ENCODE data around the gene ROCK1. TPM values are rescaled to one million over a fixed set of nuclear protein-coding genes. Genes with fewer than 3 reads are reported as not detected.

The ROCK1 gene
- total RNA-seq, 1 experiment from 2014 or later, result 50.3 TPM

DNA sequence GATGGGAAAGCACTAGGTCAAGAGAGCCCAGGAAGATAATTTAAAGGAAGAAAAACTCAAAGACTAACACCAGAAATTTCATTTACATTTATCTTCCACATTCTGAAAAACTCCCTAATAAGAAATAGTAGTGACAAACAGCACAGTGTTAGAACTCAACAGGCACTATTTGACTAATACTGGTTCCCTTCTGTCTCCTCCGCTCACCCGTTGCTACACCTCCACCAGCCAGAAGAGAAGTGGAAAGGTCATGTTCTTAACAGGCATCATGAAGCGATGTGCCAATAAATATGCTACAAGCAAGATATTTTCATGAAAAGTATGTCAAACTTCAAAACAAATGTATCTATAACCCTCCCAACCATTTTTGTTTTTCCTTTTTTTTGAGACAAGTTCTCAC, 5.7 kb downstream of the ROCK1 start:
- ChIA-PET POLR2A (no interaction called here), CTCF (no interaction called here)
- Mint-ChIP-seq H3K4me1 (ENCODE audit: low read depth, unreplicated experiment) (peaks cover 16% of the 10 kb centered on the region), H3K9me3 (ENCODE audit: unreplicated experiment) (no peaks in the 10 kb centered on the region), H3K36me3 (ENCODE audit: insufficient read depth, unreplicated experiment) (no peaks in the 10 kb centered on the region), H3K4me3 (ENCODE audit: unreplicated experiment) (no peak overlapping the region), H3K27ac (ENCODE audit: unreplicated experiment) (no peak overlapping the region), H3K27me3 (ENCODE audit: insufficient read depth, unreplicated experiment) (no peaks in the 10 kb centered on the region)
- BruUV-seq (replicated peaks), result no TSS peak
- DNase-seq, result no peak
- intact Hi-C loops (cut with micrococcal nuclease; ENCODE audit: unreplicated experiment), result no loop called here
- Histone ChIP-seq H3K9me3 (no peaks in the 10 kb centered on the region), H3K4me3 (ENCODE audit: low read depth, low read length) (no peak overlapping the region), H3K36me3 (ENCODE audit: control insufficient read depth, insufficient read depth, low read length) (no peaks in the 10 kb centered on the region), H3K4me1 (no peaks in the 10 kb centered on the region; the same call in 1 of the 2 replicates), H3K27me3 (replicated peaks; ENCODE audit: control insufficient read depth, insufficient read depth, low read length) (no peaks in the 10 kb centered on the region)
- TF ChIP-seq CTCF (IDR thresholded peaks at IDR 0.05; ENCODE audit: insufficient read depth in 1 of 2, low read depth in 1 of 2, low read length in 1 of 2, severe bottlenecking in 1 of 2, unreplicated experiment in 1 of 2), result no peak

- DNase-seq, result no peak
- no peak overlapping the region for H3K4me3 Mint-ChIP-seq (ENCODE audit: unreplicated experiment)
- H3K27me3 Mint-ChIP-seq (ENCODE audit: insufficient read depth, unreplicated experiment), result no peaks in the 10 kb centered on the region
- Histone ChIP-seq H3K4me3 (ENCODE audit: low read depth, low read length) (no peak overlapping the region), H3K9me3 (no peaks in the 10 kb centered on the region), H3K4me1 (no peaks in the 10 kb centered on the region), H3K36me3 (ENCODE audit: control insufficient read depth, insufficient read depth, low read length) (no peaks in the 10 kb centered on the region), H3K27me3 (replicated peaks; ENCODE audit: control insufficient read depth, insufficient read depth, low read length) (no peaks in the 10 kb centered on the region)
- no peak overlapping the region for H3K27ac Mint-ChIP-seq (ENCODE audit: unreplicated experiment)
- POLR2A ChIA-PET, result no interaction called here
- no peaks in the 10 kb centered on the region for H3K9me3 Mint-ChIP-seq (ENCODE audit: unreplicated experiment)
- peaks cover 28% of the 10 kb centered on the region for H3K4me1 Mint-ChIP-seq (ENCODE audit: low read depth, unreplicated experiment)
- H3K36me3 Mint-ChIP-seq (ENCODE audit: insufficient read depth, unreplicated experiment), result no peaks in the 10 kb centered on the region
- BruUV-seq (replicated peaks), result no TSS peak
- TF ChIP-seq CTCF (IDR thresholded peaks at IDR 0.05; ENCODE audit: insufficient read depth in 1 of 2, low read depth in 1 of 2, low read length in 1 of 2, severe bottlenecking in 1 of 2, unreplicated experiment in 1 of 2), result no peak
- CTCF ChIA-PET, result no interaction called here
- intact Hi-C loops (cut with micrococcal nuclease; ENCODE audit: unreplicated experiment), result no loop called here
Observed at GRCh38 chr18:21101172-21101571, 10.4 kb downstream of the ROCK1 start.

DNA sequence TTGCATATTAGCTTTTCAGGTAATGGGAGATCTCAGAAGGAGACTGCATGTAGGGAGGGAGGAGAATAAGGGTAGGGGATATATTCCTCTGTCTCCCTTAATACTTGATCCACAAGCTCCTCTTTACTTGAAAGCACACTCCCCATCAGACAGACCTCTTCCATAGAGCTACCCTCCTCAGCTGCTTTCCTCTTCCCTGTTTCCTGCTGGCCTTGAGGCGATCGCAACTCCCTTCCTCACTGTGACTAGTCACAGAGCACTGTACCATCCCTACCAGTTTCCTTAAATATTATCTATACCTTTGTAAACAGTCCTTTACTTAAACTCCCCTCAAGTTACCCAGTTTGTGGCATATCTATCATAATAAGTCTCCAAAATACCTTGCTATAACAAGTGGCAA, 10.9 kb downstream of the ROCK1 start:
- ChIA-PET POLR2A (no interaction called here), CTCF (no interaction called here)
- Mint-ChIP-seq H3K4me3 (ENCODE audit: unreplicated experiment) (no peak overlapping the region), H3K27ac (ENCODE audit: unreplicated experiment) (no peak overlapping the region), H3K4me1 (ENCODE audit: low read depth, unreplicated experiment) (peaks cover 23% of the 10 kb centered on the region), H3K36me3 (ENCODE audit: insufficient read depth, unreplicated experiment) (no peaks in the 10 kb centered on the region), H3K9me3 (ENCODE audit: unreplicated experiment) (peaks cover under 1% of the 10 kb centered on the region), H3K27me3 (ENCODE audit: insufficient read depth, unreplicated experiment) (no peaks in the 10 kb centered on the region)
- BruUV-seq (replicated peaks), result no TSS peak
- DNase-seq, result no peak
- Histone ChIP-seq H3K27me3 (replicated peaks; ENCODE audit: control insufficient read depth, insufficient read depth, low read length) (no peaks in the 10 kb centered on the region), H3K36me3 (ENCODE audit: control insufficient read depth, insufficient read depth, low read length) (no peaks in the 10 kb centered on the region), H3K9me3 (no peaks in the 10 kb centered on the region), H3K4me1 (no peaks in the 10 kb centered on the region), H3K4me3 (ENCODE audit: low read depth, low read length) (no peak overlapping the region)
- intact Hi-C loops (cut with micrococcal nuclease; ENCODE audit: unreplicated experiment), result no loop called here
- no peak for TF ChIP-seq CTCF (IDR thresholded peaks at IDR 0.05; ENCODE audit: insufficient read depth in 1 of 2, low read depth in 1 of 2, low read length in 1 of 2, severe bottlenecking in 1 of 2, unreplicated experiment in 1 of 2)
